A673 (cell line): ENCODE results near the gene METTL23. TPM values are rescaled to one million over a fixed set of nuclear protein-coding genes. Genes with fewer than 3 reads are reported as not detected.

ENCODE experiments used
- BruUV-seq: library from RNA; stranded (reverse); fragments of 400-500 nt; replicated peaks from 2 replicates; lab custom pipeline; 2021; lab: Mats Ljungman, UMichigan
- CTCF ChIA-PET: fragments of 300-600 bp; sonication (Branson Sonifier 250); formaldehyde crosslinking; loops from one replicate; lab custom pipeline; 2022; ENCODE audit warnings: antibody characterized with exemption; lab: Charles Lee
- POLR2A ChIA-PET: fragments of 300-600 bp; sonication (Branson Sonifier 250); formaldehyde crosslinking; loops from one replicate; lab custom pipeline; 2022; ENCODE audit warnings: antibody characterized with exemption; ENCODE audit not compliant: low non-redundant PET; lab: Charles Lee
- DNase-seq: peaks from one replicate; pipeline ENCODE4 v3.0.0-alpha.2; 2015; ENCODE audit warnings: low spot score
- H3K27ac ChIP-seq: fragments of 200-600 bp; sonication (generic); 2 replicates; pipeline ENCODE4 v1.5.1; 2016; ENCODE audit warnings: mixed run types, low read depth, mild to moderate bottlenecking, mixed read lengths, antibody characterized with exemption, low read length; ENCODE audit not compliant: poor library complexity, severe bottlenecking
- H3K27me3 ChIP-seq: fragments of 200-600 bp; sonication (generic); replicated peaks from 2 replicates; pipeline ENCODE4 v1.6.1; 2017; ENCODE audit warnings: mixed run types, low read depth, mild to moderate bottlenecking, mixed read lengths, antibody characterized with exemption, low read length; ENCODE audit not compliant: insufficient read depth, poor library complexity
- H3K36me3 ChIP-seq: fragments of 200-600 bp; sonication (generic); 2 replicates; pipeline ENCODE4 v1.6.1; 2016; ENCODE audit warnings: mixed run types, mild to moderate bottlenecking, mixed read lengths, antibody characterized with exemption, low read length; ENCODE audit not compliant: insufficient read depth, poor library complexity, severe bottlenecking
- H3K4me1 ChIP-seq: fragments of 200-600 bp; sonication (generic); 2 replicates; pipeline ENCODE4 v1.6.1; 2017; ENCODE audit warnings: mixed run types, mild to moderate bottlenecking, mixed read lengths, antibody characterized with exemption, low read length; ENCODE audit not compliant: insufficient read depth, poor library complexity, severe bottlenecking
- H3K4me3 ChIP-seq: fragments of 200-600 bp; sonication (generic); 2 replicates; pipeline ENCODE4 v1.5.1; 2016; ENCODE audit warnings: low read depth, mixed run types, mild to moderate bottlenecking, mixed read lengths, low read length; ENCODE audit not compliant: poor library complexity, severe bottlenecking
- H3K9me3 ChIP-seq: fragments of 200-600 bp; sonication (generic); 2 replicates; pipeline ENCODE4 v1.6.1; 2016; ENCODE audit warnings: mixed run types, low read depth, mild to moderate bottlenecking, mixed read lengths, antibody characterized with exemption, low read length; ENCODE audit not compliant: poor library complexity, severe bottlenecking
- EZH2 ChIP-seq: fragments of 200-600 bp; sonication (generic); IDR thresholded peaks from 2 replicates; pipeline ENCODE4 v1.6.1; 2017; ENCODE audit warnings: borderline replicate concordance, low read depth, mild to moderate bottlenecking, mixed read lengths, antibody characterized with exemption, low read length; ENCODE audit not compliant: poor library complexity, severe bottlenecking
- intact Hi-C: fragments of 100-400 bp; cut with micrococcal nuclease; formaldehyde crosslinking; loops from one replicate; pipeline ENCODE4 v1.10.0; 2022; ENCODE audit not compliant: unreplicated experiment
- total RNA-seq: library from RNA; stranded (reverse); gene quantifications from 2 replicates; pipeline ENCODE4 v1.2.3, GENCODE V29; 2021
- TF ChIP-seq, protein P1 (sequence below): fragments of 300-800, 200-600 bp; sonication (generic); conservative IDR thresholded peaks from 2 replicates; pipeline ENCODE4 v1.5.1; 2017; ENCODE audit warnings: low read depth, mild to moderate bottlenecking, antibody characterized with exemption, low read length, moderate library complexity, mixed read lengths

METTL23 gene
- total RNA-seq, 1 experiment from 2014 or later: 42.4 TPM

DNA sequence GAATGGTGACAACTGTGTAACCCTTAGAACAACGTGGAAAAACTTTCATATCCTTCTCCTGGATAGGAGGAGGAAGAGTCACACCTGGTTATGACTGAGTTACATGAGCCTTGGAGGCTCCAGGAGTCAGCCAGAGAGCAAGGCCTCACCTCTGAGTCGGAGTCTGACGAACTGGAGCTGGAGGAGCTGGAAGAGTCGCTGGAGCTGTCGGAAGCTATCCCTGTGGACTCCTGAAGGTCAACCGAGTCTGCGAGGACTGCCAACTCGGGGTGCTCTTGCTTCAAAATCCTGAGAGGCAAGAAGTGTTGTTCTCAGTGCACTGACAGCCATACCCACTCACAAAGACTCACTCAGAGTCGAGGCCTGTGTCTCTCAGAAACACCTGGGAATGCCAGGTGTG lies 6.4 kb upstream of the METTL23 start:
- no peak for DNase-seq
- Histone ChIP-seq H3K4me1 (peaks cover 32% of the 10 kb centered on the region), H3K27ac (no peak overlapping the region), H3K27me3 (no peaks in the 10 kb centered on the region), H3K36me3 (peaks cover 80% of the 10 kb centered on the region), H3K9me3 (no peaks in the 10 kb centered on the region), H3K4me3 (no peak overlapping the region)
- TF ChIP-seq EZH2: no peak
- TF ChIP-seq, protein P1, sequence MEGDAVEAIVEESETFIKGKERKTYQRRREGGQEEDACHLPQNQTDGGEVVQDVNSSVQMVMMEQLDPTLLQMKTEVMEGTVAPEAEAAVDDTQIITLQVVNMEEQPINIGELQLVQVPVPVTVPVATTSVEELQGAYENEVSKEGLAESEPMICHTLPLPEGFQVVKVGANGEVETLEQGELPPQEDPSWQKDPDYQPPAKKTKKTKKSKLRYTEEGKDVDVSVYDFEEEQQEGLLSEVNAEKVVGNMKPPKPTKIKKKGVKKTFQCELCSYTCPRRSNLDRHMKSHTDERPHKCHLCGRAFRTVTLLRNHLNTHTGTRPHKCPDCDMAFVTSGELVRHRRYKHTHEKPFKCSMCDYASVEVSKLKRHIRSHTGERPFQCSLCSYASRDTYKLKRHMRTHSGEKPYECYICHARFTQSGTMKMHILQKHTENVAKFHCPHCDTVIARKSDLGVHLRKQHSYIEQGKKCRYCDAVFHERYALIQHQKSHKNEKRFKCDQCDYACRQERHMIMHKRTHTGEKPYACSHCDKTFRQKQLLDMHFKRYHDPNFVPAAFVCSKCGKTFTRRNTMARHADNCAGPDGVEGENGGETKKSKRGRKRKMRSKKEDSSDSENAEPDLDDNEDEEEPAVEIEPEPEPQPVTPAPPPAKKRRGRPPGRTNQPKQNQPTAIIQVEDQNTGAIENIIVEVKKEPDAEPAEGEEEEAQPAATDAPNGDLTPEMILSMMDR: no peak
- intact Hi-C loops: no loop called here
- no TSS peak for BruUV-seq
- CTCF ChIA-PET: no interaction called here
- POLR2A ChIA-PET: no interaction called here

DNA sequence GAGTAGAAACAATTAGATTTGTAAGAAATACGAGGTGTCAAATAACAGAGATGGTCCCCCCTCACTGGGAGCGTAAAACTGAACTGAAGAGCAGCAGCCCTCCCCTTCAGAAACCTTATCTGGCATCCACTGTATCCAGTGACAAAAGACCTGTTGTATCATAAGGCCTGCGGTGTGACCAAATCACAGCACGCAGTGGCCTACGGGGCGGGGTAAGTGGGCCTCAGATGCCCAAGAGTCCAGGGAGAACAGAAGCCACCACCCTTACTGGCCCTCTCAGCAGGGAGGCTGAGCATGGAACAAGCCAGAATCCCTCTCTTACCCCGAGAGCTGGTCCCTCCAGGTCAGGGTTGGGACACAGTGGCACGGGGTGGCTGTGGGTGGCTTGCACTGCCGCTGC lies 5.7 kb upstream of the METTL23 start:
- H3K4me1 ChIP-seq: peaks cover 25% of the 10 kb centered on the region
- POLR2A ChIA-PET: no interaction called here

DNA sequence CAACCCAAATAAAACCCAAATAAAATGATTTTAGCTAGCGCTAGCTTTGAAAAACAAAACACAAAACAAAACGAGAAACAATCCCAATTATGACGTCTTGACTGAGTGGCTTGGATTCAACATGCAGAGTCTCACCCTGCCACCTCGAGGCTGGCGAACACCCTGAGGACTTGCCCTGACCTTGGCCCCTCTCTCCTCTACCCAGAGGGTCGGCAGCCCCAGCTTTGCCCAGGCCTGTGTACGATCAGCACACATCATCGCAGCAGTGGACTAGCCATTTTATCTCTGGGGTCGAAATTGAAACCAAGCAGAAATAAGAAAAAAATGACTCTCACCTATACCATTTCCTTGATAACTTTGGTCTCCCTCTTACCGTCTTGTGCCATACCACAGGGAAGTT lies 5.2 kb upstream of the METTL23 start:
- no TSS peak for BruUV-seq
- POLR2A ChIA-PET: no interaction called here
- CTCF ChIA-PET: no interaction called here
- Histone ChIP-seq H3K36me3 (peaks cover 80% of the 10 kb centered on the region), H3K27me3 (no peaks in the 10 kb centered on the region), H3K4me3 (no peak overlapping the region), H3K27ac (no peak overlapping the region), H3K4me1 (peaks cover 19% of the 10 kb centered on the region), H3K9me3 (no peaks in the 10 kb centered on the region)
- intact Hi-C loops: no loop called here
- TF ChIP-seq EZH2: no peak
- TF ChIP-seq, protein P1: no peak
- no peak for DNase-seq

More for the DNA sequence above, 5.7 kb upstream of the METTL23 start:
- Histone ChIP-seq H3K27me3 (no peaks in the 10 kb centered on the region), H3K9me3 (no peaks in the 10 kb centered on the region), H3K36me3 (peaks cover 80% of the 10 kb centered on the region), H3K4me3 (no peak overlapping the region), H3K27ac (no peak overlapping the region)
- BruUV-seq: no TSS peak
- DNase-seq: no peak
- CTCF ChIA-PET: no interaction called here
- TF ChIP-seq, protein P1: no peak
- TF ChIP-seq EZH2: no peak
- intact Hi-C loops: no loop called here
